GM19372 (cell line): ENCODE results near the gene IRAK4.
A peak's percentile ranks its signal among the peaks of the same experiment; 100 is the strongest.
"Not testable (repeated sequence)": the region's sequence is repeated elsewhere in the genome, so short reads cannot be mapped to it uniquely, and the experiment has no call there.

Source experiments
- ATAC-seq: cut with Tn5 transposase; IDR thresholded peaks from one replicate; pipeline ENCODE4 v1.9.1; 2021; ENCODE audit warnings: mild to moderate bottlenecking, low read depth, moderate library complexity; ENCODE audit not compliant: unreplicated experiment

IRAK4 gene

GRCh38 chr12:43758728-43759563 lies at the start of gene IRAK4, which contains the start of gene PUS7L:
IRAK4 (plus strand) TSS chr12:43758951; CDS start chr12:43768112, 9,161 bp downstream.
PUS7L (minus strand) TSS chr12:43758790; CDS start chr12:43755245, 3,545 bp downstream.
- peak; percentile 96 for ATAC-seq

- ATAC-seq, result no peak
These were observed 47.4 kb upstream of the IRAK4 start for GRCh38 chr12:43711348-43711747.

GRCh38 chr12:43722621-43723020 lies 36.1 kb upstream of the IRAK4 start:
- ATAC-seq, result no peak

GRCh38 chr12:43723134-43723533 lies 35.6 kb upstream of the IRAK4 start:
- ATAC-seq, result no peak

GRCh38 chr12:43728117-43728516 lies 30.6 kb upstream of the IRAK4 start:
- no peak for ATAC-seq

- no peak for ATAC-seq
These were observed 30.1 kb upstream of the IRAK4 start for GRCh38 chr12:43728698-43729097.

- ATAC-seq, result no peak
These were observed 28.5 kb upstream of the IRAK4 start for GRCh38 chr12:43730283-43730682.

GRCh38 chr12:43733687-43734086 lies 25.1 kb upstream of the IRAK4 start:
- no peak for ATAC-seq

- no peak for ATAC-seq
These were observed 21.8 kb upstream of the IRAK4 start for GRCh38 chr12:43736927-43737440.

- no peak for ATAC-seq
These were observed 21.1 kb upstream of the IRAK4 start for GRCh38 chr12:43737646-43738045.

GRCh38 chr12:43740511-43741100 lies 18.1 kb upstream of the IRAK4 start:
- peak; percentile 64 for ATAC-seq

GRCh38 chr12:43742106-43742505 lies 16.6 kb upstream of the IRAK4 start:
- ATAC-seq, result no peak

- no peak for ATAC-seq
These were observed 13.9 kb upstream of the IRAK4 start for GRCh38 chr12:43744826-43745225.

GRCh38 chr12:43749016-43749415 lies 9.7 kb upstream of the IRAK4 start:
- ATAC-seq, result no peak

- ATAC-seq, result no peak
These were observed 7.9 kb upstream of the IRAK4 start for GRCh38 chr12:43750814-43751213.

GRCh38 chr12:43751360-43751759 lies 7.4 kb upstream of the IRAK4 start:
- ATAC-seq, result not testable (repeated sequence)

GRCh38 chr12:43754015-43754414 lies 4.7 kb upstream of the IRAK4 start:
- ATAC-seq, result no peak

- ATAC-seq, result peak; percentile 2
These were observed 464 bp upstream of the IRAK4 start for GRCh38 chr12:43758247-43758727.

GRCh38 chr12:43760396-43760795 lies 1.6 kb downstream of the IRAK4 start:
- ATAC-seq, result no peak

GRCh38 chr12:43761500-43761899 lies 2.7 kb downstream of the IRAK4 start:
- no peak for ATAC-seq

GRCh38 chr12:43762596-43762995 lies 3.8 kb downstream of the IRAK4 start:
- ATAC-seq, result no peak
